Measurements from ENCODE around the gene SLC17A9. TPM values are rescaled to one million over a fixed set of nuclear protein-coding genes. Genes with fewer than 3 reads are reported as not detected.

The SLC17A9 gene
- total and polyA plus RNA-seq, 2 experiments from 2014 or later = 32.0 to 39.3 TPM

DNA sequence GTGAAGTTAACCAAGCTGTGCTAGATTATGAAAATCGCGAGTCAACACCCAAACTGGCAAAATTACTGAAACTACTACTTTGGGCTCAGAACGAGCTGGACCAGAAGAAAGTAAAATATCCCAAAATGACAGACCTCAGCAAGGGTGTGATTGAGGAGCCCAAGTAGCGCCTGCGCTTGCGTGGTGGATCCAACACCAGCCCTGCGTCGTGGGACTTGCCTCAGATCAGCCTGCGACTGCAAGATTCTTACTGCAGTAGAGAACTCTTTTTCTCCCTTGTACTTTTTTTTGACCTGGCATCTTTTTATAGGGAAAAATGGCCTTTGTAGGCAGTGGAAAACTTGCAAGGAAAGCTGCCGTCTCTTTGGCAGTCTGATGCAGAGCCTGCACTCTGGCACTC lies 7.8 kb upstream of the SLC17A9 start:
- Histone ChIP-seq H3K9me2 (ENCODE audit: insufficient read depth) (no peaks in the 10 kb centered on the region), H3K79me2 (replicated peaks; ENCODE audit: insufficient read depth) (peaks cover 100% of the 10 kb centered on the region), H3K4me1 (ENCODE audit: insufficient read depth) (peaks cover 9% of the 10 kb centered on the region), H3F3A (replicated peaks; ENCODE audit: low read depth) (peaks cover 29% of the 10 kb centered on the region), H4K20me1 (replicated peaks; ENCODE audit: insufficient read depth) (peaks cover 71% of the 10 kb centered on the region), H3K4me2 (no peak overlapping the region), H3K27ac (ENCODE audit: low read depth) (0 out of 2 replicates have a peak overlapping the region, but pooled peaks have one; percentile 14), H2AFZ (no peak overlapping the region), H3K36me3 (ENCODE audit: insufficient read depth) (peaks cover 57% of the 10 kb centered on the region), H3K27me3 (ENCODE audit: insufficient read depth) (no peaks in the 10 kb centered on the region), H3K4me3 (no peak overlapping the region)
- peaks cover 4% of the 10 kb centered on the region; the same call in 2 of the 3 replicates for H3K4me1 Mint-ChIP-seq
- H3K4me3 Mint-ChIP-seq = no peak overlapping the region
- H3K27ac Mint-ChIP-seq = no peak overlapping the region
- ATAC-seq (no peak), DNase-seq (ENCODE audit: low spot score) (no peak)
- H3K9me3 Mint-ChIP-seq = no peaks in the 10 kb centered on the region
- H3K36me3 Mint-ChIP-seq (ENCODE audit: low read depth) = peaks cover 88% of the 10 kb centered on the region
- TF ChIP-seq POLR2AphosphoS5 (IDR thresholded peaks at IDR 0.05; ENCODE audit: low read depth) (no peak), NANOG (IDR thresholded peaks at IDR 0.05; ENCODE audit: borderline replicate concordance) (no peak), STAT1 (IDR thresholded peaks at IDR 0.05; ENCODE audit: unreplicated experiment) (no peak)
- peaks cover 2% of the 10 kb centered on the region for H3K27me3 Mint-ChIP-seq (ENCODE audit: insufficient read depth, low read depth, poor library complexity)

DNA sequence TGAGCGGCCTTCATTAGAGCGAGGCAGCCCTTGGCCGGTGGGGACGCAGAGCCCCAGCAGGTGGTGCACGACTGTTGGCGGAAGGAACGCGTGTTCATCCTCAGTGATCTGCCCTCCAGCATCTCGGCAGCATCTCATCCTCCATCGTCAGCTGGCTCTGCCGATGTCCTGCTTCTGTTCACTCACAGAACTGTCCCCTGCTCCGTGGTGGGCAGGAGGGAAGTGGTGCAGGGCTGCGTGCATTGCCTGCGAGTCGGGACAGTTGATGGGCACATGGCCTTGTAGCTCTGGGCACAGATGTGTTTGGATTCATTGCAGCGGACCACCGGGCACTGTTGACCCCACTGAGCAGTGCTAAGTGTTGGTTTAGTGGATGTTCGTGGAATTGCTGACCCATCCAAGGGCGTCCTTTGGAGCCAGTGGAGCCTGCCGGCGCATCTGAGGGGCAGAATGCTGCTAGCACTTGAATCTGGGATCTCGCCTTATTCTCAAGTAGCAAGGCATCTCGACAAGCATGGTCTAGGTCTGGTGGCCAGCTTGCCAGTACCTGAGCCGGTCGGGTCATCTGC lies 6.7 kb upstream of the SLC17A9 start:
- Histone ChIP-seq H4K20me1 (replicated peaks; ENCODE audit: insufficient read depth) (peaks cover 68% of the 10 kb centered on the region), H3K9me2 (ENCODE audit: insufficient read depth) (no peaks in the 10 kb centered on the region), H3K4me1 (ENCODE audit: insufficient read depth) (peaks cover 3% of the 10 kb centered on the region), H3K79me2 (replicated peaks; ENCODE audit: insufficient read depth) (peaks cover 94% of the 10 kb centered on the region), H3K27me3 (ENCODE audit: insufficient read depth) (no peaks in the 10 kb centered on the region), H3K4me3 (no peak overlapping the region), H3K36me3 (ENCODE audit: insufficient read depth) (peaks cover 57% of the 10 kb centered on the region), H2AFZ (no peak overlapping the region), H3K27ac (ENCODE audit: low read depth) (no peak overlapping the region), H3K4me2 (no peak overlapping the region), H3F3A (replicated peaks; ENCODE audit: low read depth) (peaks cover 22% of the 10 kb centered on the region)
- Mint-ChIP-seq H3K9me3 (no peaks in the 10 kb centered on the region), H3K4me1 (peaks cover 3% of the 10 kb centered on the region; the same call in 1 of the 3 replicates), H3K27me3 (ENCODE audit: insufficient read depth, low read depth, poor library complexity) (peaks cover 3% of the 10 kb centered on the region), H3K27ac (no peak overlapping the region), H3K4me3 (no peak overlapping the region; the same call in 2 of the 3 replicates), H3K36me3 (ENCODE audit: low read depth) (peaks cover 98% of the 10 kb centered on the region)
- DNase-seq (ENCODE audit: low spot score) (no peak), ATAC-seq (no peak)
- TF ChIP-seq STAT1 (IDR thresholded peaks at IDR 0.05; ENCODE audit: unreplicated experiment) (no peak), NANOG (IDR thresholded peaks at IDR 0.05; ENCODE audit: borderline replicate concordance) (no peak), POLR2AphosphoS5 (IDR thresholded peaks at IDR 0.05; ENCODE audit: low read depth) (no peak), ZNF114 (CRISPR knock-in tag; IDR thresholded peaks at IDR 0.05) (no peak), EZH2 (IDR thresholded peaks at IDR 0.05; ENCODE audit: low read depth, unreplicated experiment) (no peak), ZNF331 (CRISPR knock-in tag; IDR thresholded peaks at IDR 0.05; ENCODE audit: low read depth) (no peak), EZH2phosphoT487 (IDR thresholded peaks at IDR 0.05; ENCODE audit: unreplicated experiment) (no peak), JUNB (IDR thresholded peaks at IDR 0.05; ENCODE audit: unreplicated experiment) (no peak), CREB1 (CRISPR knock-in tag; IDR thresholded peaks at IDR 0.05; ENCODE audit: low read depth) (no peak)
- TF ChIP-seq, protein P1, sequence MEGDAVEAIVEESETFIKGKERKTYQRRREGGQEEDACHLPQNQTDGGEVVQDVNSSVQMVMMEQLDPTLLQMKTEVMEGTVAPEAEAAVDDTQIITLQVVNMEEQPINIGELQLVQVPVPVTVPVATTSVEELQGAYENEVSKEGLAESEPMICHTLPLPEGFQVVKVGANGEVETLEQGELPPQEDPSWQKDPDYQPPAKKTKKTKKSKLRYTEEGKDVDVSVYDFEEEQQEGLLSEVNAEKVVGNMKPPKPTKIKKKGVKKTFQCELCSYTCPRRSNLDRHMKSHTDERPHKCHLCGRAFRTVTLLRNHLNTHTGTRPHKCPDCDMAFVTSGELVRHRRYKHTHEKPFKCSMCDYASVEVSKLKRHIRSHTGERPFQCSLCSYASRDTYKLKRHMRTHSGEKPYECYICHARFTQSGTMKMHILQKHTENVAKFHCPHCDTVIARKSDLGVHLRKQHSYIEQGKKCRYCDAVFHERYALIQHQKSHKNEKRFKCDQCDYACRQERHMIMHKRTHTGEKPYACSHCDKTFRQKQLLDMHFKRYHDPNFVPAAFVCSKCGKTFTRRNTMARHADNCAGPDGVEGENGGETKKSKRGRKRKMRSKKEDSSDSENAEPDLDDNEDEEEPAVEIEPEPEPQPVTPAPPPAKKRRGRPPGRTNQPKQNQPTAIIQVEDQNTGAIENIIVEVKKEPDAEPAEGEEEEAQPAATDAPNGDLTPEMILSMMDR (conservative IDR thresholded peaks at IDR 0.05; ENCODE audit: low read depth in 2 of 2) = no peak
- TF ChIP-seq, protein P2, sequence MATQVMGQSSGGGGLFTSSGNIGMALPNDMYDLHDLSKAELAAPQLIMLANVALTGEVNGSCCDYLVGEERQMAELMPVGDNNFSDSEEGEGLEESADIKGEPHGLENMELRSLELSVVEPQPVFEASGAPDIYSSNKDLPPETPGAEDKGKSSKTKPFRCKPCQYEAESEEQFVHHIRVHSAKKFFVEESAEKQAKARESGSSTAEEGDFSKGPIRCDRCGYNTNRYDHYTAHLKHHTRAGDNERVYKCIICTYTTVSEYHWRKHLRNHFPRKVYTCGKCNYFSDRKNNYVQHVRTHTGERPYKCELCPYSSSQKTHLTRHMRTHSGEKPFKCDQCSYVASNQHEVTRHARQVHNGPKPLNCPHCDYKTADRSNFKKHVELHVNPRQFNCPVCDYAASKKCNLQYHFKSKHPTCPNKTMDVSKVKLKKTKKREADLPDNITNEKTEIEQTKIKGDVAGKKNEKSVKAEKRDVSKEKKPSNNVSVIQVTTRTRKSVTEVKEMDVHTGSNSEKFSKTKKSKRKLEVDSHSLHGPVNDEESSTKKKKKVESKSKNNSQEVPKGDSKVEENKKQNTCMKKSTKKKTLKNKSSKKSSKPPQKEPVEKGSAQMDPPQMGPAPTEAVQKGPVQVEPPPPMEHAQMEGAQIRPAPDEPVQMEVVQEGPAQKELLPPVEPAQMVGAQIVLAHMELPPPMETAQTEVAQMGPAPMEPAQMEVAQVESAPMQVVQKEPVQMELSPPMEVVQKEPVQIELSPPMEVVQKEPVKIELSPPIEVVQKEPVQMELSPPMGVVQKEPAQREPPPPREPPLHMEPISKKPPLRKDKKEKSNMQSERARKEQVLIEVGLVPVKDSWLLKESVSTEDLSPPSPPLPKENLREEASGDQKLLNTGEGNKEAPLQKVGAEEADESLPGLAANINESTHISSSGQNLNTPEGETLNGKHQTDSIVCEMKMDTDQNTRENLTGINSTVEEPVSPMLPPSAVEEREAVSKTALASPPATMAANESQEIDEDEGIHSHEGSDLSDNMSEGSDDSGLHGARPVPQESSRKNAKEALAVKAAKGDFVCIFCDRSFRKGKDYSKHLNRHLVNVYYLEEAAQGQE (IDR thresholded peaks at IDR 0.05; ENCODE audit: unreplicated experiment) = no peak
- TF ChIP-seq, protein P3, sequence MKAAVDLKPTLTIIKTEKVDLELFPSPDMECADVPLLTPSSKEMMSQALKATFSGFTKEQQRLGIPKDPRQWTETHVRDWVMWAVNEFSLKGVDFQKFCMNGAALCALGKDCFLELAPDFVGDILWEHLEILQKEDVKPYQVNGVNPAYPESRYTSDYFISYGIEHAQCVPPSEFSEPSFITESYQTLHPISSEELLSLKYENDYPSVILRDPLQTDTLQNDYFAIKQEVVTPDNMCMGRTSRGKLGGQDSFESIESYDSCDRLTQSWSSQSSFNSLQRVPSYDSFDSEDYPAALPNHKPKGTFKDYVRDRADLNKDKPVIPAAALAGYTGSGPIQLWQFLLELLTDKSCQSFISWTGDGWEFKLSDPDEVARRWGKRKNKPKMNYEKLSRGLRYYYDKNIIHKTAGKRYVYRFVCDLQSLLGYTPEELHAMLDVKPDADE (IDR thresholded peaks at IDR 0.05) = no peak
